Measurements from ENCODE around the gene ADGRV1. TPM values are rescaled to one million over a fixed set of nuclear protein-coding genes. Genes with fewer than 3 reads are reported as not detected.
"Not testable (repeated sequence)": the region's sequence is repeated elsewhere in the genome, so short reads cannot be mapped to it uniquely, and the experiment has no call there.

Gene ADGRV1
- total and polyA plus RNA-seq, 3 donors from 2014 or later: 10.8 to 18.0 (median 12.6) TPM

DNA sequence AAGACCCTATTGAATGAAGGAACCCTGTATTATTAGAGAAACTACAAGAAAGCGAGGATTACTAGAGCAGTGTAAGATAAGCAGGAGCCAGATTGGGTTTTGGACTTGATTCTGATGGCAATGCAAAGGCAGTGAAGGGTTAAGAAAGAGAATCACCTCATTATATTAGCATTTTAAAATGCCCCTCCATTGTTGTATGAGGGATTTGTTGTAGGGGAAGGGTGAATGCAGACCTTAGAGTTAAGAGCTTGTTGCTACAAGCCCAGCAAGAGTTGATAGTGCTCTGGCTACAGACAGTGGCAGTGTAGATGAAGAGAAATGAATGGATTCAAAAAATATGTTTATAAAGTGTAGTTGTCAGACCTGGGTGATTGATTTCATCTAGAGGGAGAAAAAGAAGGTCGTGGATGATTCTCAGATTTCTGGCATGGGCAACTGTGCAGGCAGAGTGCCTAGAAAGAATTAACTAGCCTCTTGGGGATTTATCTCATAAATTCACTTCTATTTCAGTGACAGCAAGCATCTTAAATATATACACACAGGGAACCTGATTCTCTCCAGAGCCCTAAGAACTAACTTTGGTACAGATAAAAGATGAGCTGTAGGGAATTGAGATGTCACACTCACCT is 479.7 kb downstream of the ADGRV1 start:
- Histone ChIP-seq H3K27ac (no peak overlapping the region), H3K36me3 (ENCODE audit: low read depth, missing control alignments) (no peaks in the 10 kb centered on the region), H3K4me3 (no peak overlapping the region), H3K27me3 (no peaks in the 10 kb centered on the region), H3K9me3 (no peaks in the 10 kb centered on the region), H3K4me1 (no peaks in the 10 kb centered on the region)
- TF ChIP-seq, protein P1, sequence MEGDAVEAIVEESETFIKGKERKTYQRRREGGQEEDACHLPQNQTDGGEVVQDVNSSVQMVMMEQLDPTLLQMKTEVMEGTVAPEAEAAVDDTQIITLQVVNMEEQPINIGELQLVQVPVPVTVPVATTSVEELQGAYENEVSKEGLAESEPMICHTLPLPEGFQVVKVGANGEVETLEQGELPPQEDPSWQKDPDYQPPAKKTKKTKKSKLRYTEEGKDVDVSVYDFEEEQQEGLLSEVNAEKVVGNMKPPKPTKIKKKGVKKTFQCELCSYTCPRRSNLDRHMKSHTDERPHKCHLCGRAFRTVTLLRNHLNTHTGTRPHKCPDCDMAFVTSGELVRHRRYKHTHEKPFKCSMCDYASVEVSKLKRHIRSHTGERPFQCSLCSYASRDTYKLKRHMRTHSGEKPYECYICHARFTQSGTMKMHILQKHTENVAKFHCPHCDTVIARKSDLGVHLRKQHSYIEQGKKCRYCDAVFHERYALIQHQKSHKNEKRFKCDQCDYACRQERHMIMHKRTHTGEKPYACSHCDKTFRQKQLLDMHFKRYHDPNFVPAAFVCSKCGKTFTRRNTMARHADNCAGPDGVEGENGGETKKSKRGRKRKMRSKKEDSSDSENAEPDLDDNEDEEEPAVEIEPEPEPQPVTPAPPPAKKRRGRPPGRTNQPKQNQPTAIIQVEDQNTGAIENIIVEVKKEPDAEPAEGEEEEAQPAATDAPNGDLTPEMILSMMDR (IDR thresholded peaks at IDR 0.05): no peak
- TF ChIP-seq POLR2A (IDR thresholded peaks at IDR 0.05): no peak
- 65 to 68% methylated on average over 2 of the region's 2 CpGs for WGBS, 2 donors
- intact Hi-C loops (cut with DNase I; ENCODE audit: low total_unique reads): no loop called here
- no peak for DNase-seq

DNA sequence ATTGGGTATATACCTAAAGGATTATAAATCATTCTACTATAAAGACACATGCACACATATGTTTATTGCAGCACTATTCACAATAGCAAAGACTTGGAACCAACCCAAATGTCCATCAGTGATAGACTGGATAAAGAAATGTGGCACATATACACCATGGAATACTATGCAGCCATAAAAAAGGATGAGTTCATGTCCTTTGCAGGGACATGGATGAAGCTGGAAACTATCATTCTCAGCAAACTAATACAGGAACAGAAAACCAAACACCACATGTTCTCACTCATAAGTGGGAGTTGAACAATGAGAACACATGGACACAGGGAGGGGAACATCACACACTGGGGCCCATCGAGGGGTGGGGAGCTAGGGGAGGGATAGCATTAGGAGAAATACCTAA is 482.5 kb downstream of the ADGRV1 start:
- intact Hi-C loops (cut with DNase I; ENCODE audit: low total_unique reads); H3K4me3 ChIP-seq; H3K9me3 ChIP-seq; H3K4me1 ChIP-seq; DNase-seq; H3K27me3 ChIP-seq; H3K27ac ChIP-seq; H3K36me3 ChIP-seq (ENCODE audit: low read depth, missing control alignments): not testable (repeated sequence)
- WGBS, 2 donors: 89 to 100% methylated on average over 1 of the region's 1 CpG

DNA sequence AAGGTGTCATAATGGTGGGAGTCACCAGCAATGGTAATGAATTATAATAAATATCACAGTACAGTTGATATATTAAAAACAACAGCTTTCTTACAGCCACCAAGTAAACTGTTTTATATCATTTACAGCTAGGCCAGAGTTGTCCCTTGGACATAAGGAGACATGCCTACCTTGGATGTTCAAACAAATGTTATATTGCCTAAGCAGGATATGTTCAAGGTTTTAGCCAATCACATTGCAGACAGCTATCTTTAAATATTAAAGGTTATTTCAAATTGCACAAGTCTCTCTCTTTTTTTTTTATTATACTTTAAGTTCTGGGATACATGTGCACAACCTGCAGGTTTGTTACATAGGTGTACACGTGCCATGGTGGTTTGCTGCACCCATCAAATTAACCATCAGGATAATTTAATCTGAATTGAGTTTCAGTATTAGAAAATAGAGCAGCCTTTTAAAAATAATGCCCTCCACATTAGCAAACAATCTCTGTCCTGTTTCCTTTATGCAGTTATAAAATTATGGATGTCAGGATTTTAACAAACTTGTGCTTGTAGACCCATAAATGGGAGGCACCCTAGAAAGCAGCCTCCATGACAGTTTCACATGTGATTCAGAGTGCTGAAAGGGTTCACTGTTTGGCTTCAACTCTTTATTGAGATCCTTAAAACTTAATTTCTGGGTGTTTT is 483.8 kb downstream of the ADGRV1 start:
- DNase-seq: no peak
- Histone ChIP-seq H3K36me3 (ENCODE audit: low read depth, missing control alignments) (no peaks in the 10 kb centered on the region), H3K27ac (no peak overlapping the region), H3K4me1 (no peaks in the 10 kb centered on the region), H3K9me3 (no peaks in the 10 kb centered on the region), H3K27me3 (no peaks in the 10 kb centered on the region), H3K4me3 (no peak overlapping the region)
- 89 to 91% methylated on average over 1 of the region's 1 CpG for WGBS, 2 donors
- no peak for TF ChIP-seq POLR2A (IDR thresholded peaks at IDR 0.05)
- TF ChIP-seq, protein P1 (IDR thresholded peaks at IDR 0.05): no peak
- intact Hi-C loops (cut with DNase I; ENCODE audit: low total_unique reads): no loop called here

GRCh38 chr5:91042936-91043255 is 484.3 kb downstream of the ADGRV1 start:
- TF ChIP-seq, protein P1 (IDR thresholded peaks at IDR 0.05): no peak
- TF ChIP-seq POLR2A (IDR thresholded peaks at IDR 0.05): no peak
- H3K36me3 ChIP-seq (ENCODE audit: low read depth, missing control alignments): no peaks in the 10 kb centered on the region
- 35 to 44% methylated on average over 2 of the region's 2 CpGs for WGBS, 2 donors
- no peaks in the 10 kb centered on the region for H3K9me3 ChIP-seq
- H3K27ac ChIP-seq: no peak overlapping the region
- intact Hi-C loops (cut with DNase I; ENCODE audit: low total_unique reads): no loop called here
- no peak for DNase-seq
- no peaks in the 10 kb centered on the region for H3K4me1 ChIP-seq
- no peak overlapping the region for H3K4me3 ChIP-seq
- H3K27me3 ChIP-seq: no peaks in the 10 kb centered on the region

DNA sequence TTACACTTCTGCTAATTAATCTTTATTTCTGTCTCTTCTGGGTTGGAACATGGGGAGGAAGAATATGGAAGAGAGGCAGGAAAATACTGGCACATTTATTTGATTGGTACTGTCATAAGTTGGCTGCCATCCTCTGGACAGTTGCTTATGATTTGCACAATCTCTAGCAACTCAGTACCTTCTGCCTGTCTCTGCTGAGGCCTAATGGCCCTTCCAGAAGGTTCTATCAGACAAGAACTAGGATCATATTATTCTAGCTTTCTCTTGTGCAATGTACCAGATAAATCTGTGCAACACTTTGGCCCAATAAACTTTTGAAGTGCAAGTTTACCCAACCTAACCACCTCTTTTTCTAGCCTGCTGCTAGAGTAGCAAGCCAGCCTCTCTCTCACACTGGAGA is 489.5 kb downstream of the ADGRV1 start:
- no peak for DNase-seq
- TF ChIP-seq, protein P1 (IDR thresholded peaks at IDR 0.05): no peak
- TF ChIP-seq POLR2A (IDR thresholded peaks at IDR 0.05): no peak
- H3K27ac ChIP-seq: no peak overlapping the region

More for the DNA sequence above, 489.5 kb downstream of the ADGRV1 start:
- H3K27me3 ChIP-seq: no peaks in the 10 kb centered on the region
- H3K36me3 ChIP-seq (ENCODE audit: low read depth, missing control alignments): no peaks in the 10 kb centered on the region
- intact Hi-C loops (cut with DNase I; ENCODE audit: low total_unique reads): no loop called here
- no peak overlapping the region for H3K4me3 ChIP-seq
- H3K9me3 ChIP-seq: no peaks in the 10 kb centered on the region
- H3K4me1 ChIP-seq: no peaks in the 10 kb centered on the region
